CD8-positive, alpha-beta memory T cell (primary cell): ENCODE results near the gene ACOD1. TPM values are rescaled to one million over a fixed set of nuclear protein-coding genes. Genes with fewer than 3 reads are reported as not detected.

Source experiments
- CTCF ChIA-PET: fragments of 350-600 bp; sonication (Branson Sonifier 250); formaldehyde crosslinking; loops from one replicate; lab custom pipeline; 2021; ENCODE audit warnings: antibody characterized with exemption; lab: Charles Lee
- POLR2A ChIA-PET: fragments of 350-600 bp; sonication (Branson Sonifier 250); formaldehyde crosslinking; loops from one replicate; lab custom pipeline; 2021; ENCODE audit warnings: antibody characterized with exemption; lab: Charles Lee
- DNase-seq, 5 donors: peaks; one replicate each; pipeline versions ENCODE4 v3.0.0 to v3.0.0-alpha.2; 2020 to 2022; ENCODE audit warnings: mixed read lengths in 1 of 5
- H3K27ac ChIP-seq: one replicate; pipeline ENCODE4 v1.7.0; 2013; ENCODE audit warnings: low read depth, mild to moderate bottlenecking, low read length, moderate library complexity
- H3K27me3 ChIP-seq: 2 replicates; pipeline ENCODE4 v1.7.0; 2013; ENCODE audit warnings: low read length, mild to moderate bottlenecking; ENCODE audit not compliant: insufficient read depth, poor library complexity, severe bottlenecking
- H3K36me3 ChIP-seq: 2 replicates; pipeline ENCODE4 v1.7.0; 2013; ENCODE audit warnings: mild to moderate bottlenecking, low read length, moderate library complexity; ENCODE audit not compliant: insufficient read depth
- H3K4me1 ChIP-seq: 2 replicates; pipeline ENCODE4 v1.7.0; 2013; ENCODE audit warnings: mild to moderate bottlenecking, low read length, moderate library complexity; ENCODE audit not compliant: insufficient read depth
- H3K4me3 ChIP-seq: 2 replicates; pipeline ENCODE4 v1.7.0; 2013; ENCODE audit warnings: mild to moderate bottlenecking, low read length
- H3K9me3 ChIP-seq: 2 replicates; pipeline ENCODE4 v1.7.0; 2013; ENCODE audit warnings: mild to moderate bottlenecking, low read length
- H3K27ac Mint-ChIP-seq, 8 donors: one replicate each; pipeline ENCODE4 v1.8.0; 2020 to 2021; ENCODE audit warnings: mixed read lengths in 8 of 8, mild to moderate bottlenecking in 6 of 8, inconsistent platforms in 3 of 8, moderate library complexity in 3 of 8
- H3K27me3 Mint-ChIP-seq, 2 donors: one replicate each; pipeline ENCODE4 v1.8.0; 2020 to 2021; ENCODE audit warnings: mixed read lengths in 2 of 2, mild to moderate bottlenecking in 1 of 2, moderate library complexity in 1 of 2
- H3K36me3 Mint-ChIP-seq, 3 donors: one replicate each; pipeline ENCODE4 v1.8.0; 2020 to 2021; ENCODE audit warnings: mixed read lengths in 3 of 3, inconsistent platforms in 1 of 3, mild to moderate bottlenecking in 1 of 3
- H3K4me1 Mint-ChIP-seq, 3 donors: one replicate each; pipeline ENCODE4 v1.8.0; 2020 to 2021; ENCODE audit warnings: mixed read lengths in 3 of 3, inconsistent platforms in 1 of 3, mild to moderate bottlenecking in 1 of 3
- H3K4me3 Mint-ChIP-seq, 7 donors: one replicate each; pipeline ENCODE4 v1.8.0; 2020 to 2021; ENCODE audit warnings: mixed read lengths in 7 of 7, mild to moderate bottlenecking in 6 of 7, moderate library complexity in 4 of 7, inconsistent platforms in 2 of 7
- H3K9me3 Mint-ChIP-seq, 5 donors: one replicate each; pipeline ENCODE4 v1.8.0; 2020 to 2022; ENCODE audit warnings: mixed read lengths in 5 of 5, mild to moderate bottlenecking in 3 of 5, moderate library complexity in 2 of 5, inconsistent platforms in 1 of 5
- polyA plus RNA-seq: library from polyadenylated mRNA; unstranded; fragments of 300-500 nt; fragmentation: Illumina TruSeq; gene quantifications from one replicate; pipeline ENCODE4 v1.2.3, GENCODE V29; 2021
- total RNA-seq, 2 experiments: library from RNA; stranded (reverse); gene quantifications; one replicate each; pipeline ENCODE4 v1.2.3, GENCODE V29; 2021

ACOD1 gene
- total and polyA plus RNA-seq, 3 experiments from 2014 or later: not detected

- Histone ChIP-seq H3K4me3 (no peak overlapping the region), H3K4me1 (no peaks in the 10 kb centered on the region), H3K9me3 (no peaks in the 10 kb centered on the region), H3K27ac (no peak overlapping the region), H3K27me3 (peaks cover 10% of the 10 kb centered on the region), H3K36me3 (no peaks in the 10 kb centered on the region)
- ChIA-PET CTCF (interaction anchor here (1.3 to 6.0 kb wide), 2 partner anchors 13 to 21 kb away, joined by 3 to 71 read pairs; partner anchors contain the start of gene CLN5), POLR2A (interaction anchor here (0.7 to 1.2 kb wide), 2 partner anchors 14 to 16 kb away, joined by 3 to 4 read pairs; partner anchors contain the start of gene CLN5)
- DNase-seq: no peak
- Mint-ChIP-seq H3K4me1 (peaks cover 8 to 24% (median 14%) of the 10 kb centered on the region in 3 donors), H3K36me3 (no peaks in the 10 kb centered on the region), H3K4me3 (peak overlapping the region in 1 of 7 donors; percentile 53), H3K9me3 (peaks cover 0 to 2% (median 0%) of the 10 kb centered on the region in 5 donors), H3K27me3 (peaks cover 38 to 72% of the 10 kb centered on the region in 2 donors), H3K27ac (peak overlapping the region in 1 of 8 donors; percentile 77)
Measured at GRCh38 chr13:76976929-76977328, 28.6 kb downstream of the ACOD1 start.

- H3K4me1 Mint-ChIP-seq: peaks cover 5 to 21% (median 14%) of the 10 kb centered on the region in 3 donors
- POLR2A ChIA-PET: interaction anchor here (0.9 to 1.4 kb wide), 2 partner anchors 11 to 95 kb away, joined by 3 to 7 read pairs; partner anchors contain the start of gene CLN5
- H3K4me3 ChIP-seq: no peak overlapping the region
Measured at GRCh38 chr13:76980075-76980718, 31.9 kb downstream of the ACOD1 start.

GRCh38 chr13:76982061-76982460, 33.8 kb downstream of the ACOD1 start:
- DNase-seq: no peak
- Mint-ChIP-seq H3K27ac (no peak overlapping the region), H3K9me3 (peaks cover 0 to 2% (median 0%) of the 10 kb centered on the region in 5 donors), H3K4me1 (peaks cover 1 to 11% (median 5%) of the 10 kb centered on the region in 3 donors), H3K36me3 (no peaks in the 10 kb centered on the region), H3K4me3 (no peak overlapping the region), H3K27me3 (peaks cover 26 to 69% of the 10 kb centered on the region in 2 donors)
- ChIA-PET POLR2A (no interaction called here), CTCF (interaction anchor here (3.0 kb wide), 1 partner anchor 19 kb away, joined by 21 read pairs; no protein-coding TSS in a partner anchor)
- Histone ChIP-seq H3K9me3 (no peaks in the 10 kb centered on the region), H3K36me3 (no peaks in the 10 kb centered on the region), H3K27ac (no peak overlapping the region), H3K4me3 (no peak overlapping the region), H3K27me3 (peaks cover 10% of the 10 kb centered on the region), H3K4me1 (no peaks in the 10 kb centered on the region)

More at GRCh38 chr13:76980075-76980718, 31.9 kb downstream of the ACOD1 start:
- no peaks in the 10 kb centered on the region for H3K4me1 ChIP-seq
- no peaks in the 10 kb centered on the region for H3K36me3 ChIP-seq
- H3K9me3 ChIP-seq: no peaks in the 10 kb centered on the region
- CTCF ChIA-PET: interaction anchor here (0.6 to 6.0 kb wide), 22 partner anchors 9 to 1447 kb away, joined by 3 to 71 read pairs (median 4); partner anchors contain the start of genes CLN5, FBXL3 and KCTD12
- H3K36me3 Mint-ChIP-seq: no peaks in the 10 kb centered on the region
- peak overlapping the region in 3 of 7 donors; percentile 13 to 44 (median 34) for H3K4me3 Mint-ChIP-seq
- peaks cover 20 to 60% of the 10 kb centered on the region in 2 donors for H3K27me3 Mint-ChIP-seq
- peaks cover 0 to 2% (median 0%) of the 10 kb centered on the region in 5 donors for H3K9me3 Mint-ChIP-seq
- H3K27ac Mint-ChIP-seq: no peak overlapping the region
- DNase-seq: peak; percentile 75 to 87 (median 83)
- no peak overlapping the region for H3K27ac ChIP-seq
- H3K27me3 ChIP-seq: peaks cover 10% of the 10 kb centered on the region

GRCh38 chr13:76983676-76984075, 35.4 kb downstream of the ACOD1 start:
- no peaks in the 10 kb centered on the region for H3K9me3 ChIP-seq
- peaks cover 17% of the 10 kb centered on the region for H3K27me3 ChIP-seq
- H3K27me3 Mint-ChIP-seq: peaks cover 35 to 69% of the 10 kb centered on the region in 2 donors
- H3K36me3 Mint-ChIP-seq: no peaks in the 10 kb centered on the region
- H3K27ac Mint-ChIP-seq: no peak overlapping the region
- H3K4me3 ChIP-seq: no peak overlapping the region
- CTCF ChIA-PET: interaction anchor here (1.4 kb wide), 1 partner anchor 9 kb away, joined by 3 read pairs; no protein-coding TSS in a partner anchor
- H3K4me3 Mint-ChIP-seq: no peak overlapping the region
- no peaks in the 10 kb centered on the region for H3K36me3 ChIP-seq
- H3K4me1 ChIP-seq: no peaks in the 10 kb centered on the region
- DNase-seq: no peak
- H3K27ac ChIP-seq: no peak overlapping the region
- H3K9me3 Mint-ChIP-seq: peaks cover 0 to 2% (median 0%) of the 10 kb centered on the region in 5 donors
- H3K4me1 Mint-ChIP-seq: peaks cover 4 to 8% (median 5%) of the 10 kb centered on the region in 3 donors
- POLR2A ChIA-PET: no interaction called here

GRCh38 chr13:76991432-76991795, 43.1 kb downstream of the ACOD1 start:
- CTCF ChIA-PET: interaction anchor here (0.6 to 8.8 kb wide), 5 partner anchors 11 to 334 kb away, joined by 3 to 71 read pairs (median 20); partner anchors contain the start of gene FBXL3
- H3K36me3 Mint-ChIP-seq: peaks cover 0 to 15% (median 2%) of the 10 kb centered on the region in 3 donors
- H3K4me3 ChIP-seq: peak overlapping the region; percentile 91
- peak in 4 of 5 donors; percentile 72 to 95 (median 86) for DNase-seq
- no peaks in the 10 kb centered on the region for H3K36me3 ChIP-seq
- peak overlapping the region; percentile 98 to 100 (median 100) for H3K27ac Mint-ChIP-seq
- H3K4me1 Mint-ChIP-seq: peaks cover 40 to 52% (median 44%) of the 10 kb centered on the region in 3 donors
- peaks cover 14% of the 10 kb centered on the region for H3K27me3 ChIP-seq
- H3K27me3 Mint-ChIP-seq: peaks cover 13 to 21% of the 10 kb centered on the region in 2 donors
- peaks cover 31% of the 10 kb centered on the region for H3K4me1 ChIP-seq
- H3K9me3 Mint-ChIP-seq: no peaks in the 10 kb centered on the region
- peak overlapping the region; percentile 90 to 98 (median 95) for H3K4me3 Mint-ChIP-seq
- POLR2A ChIA-PET: interaction anchor here (0.6 to 3.9 kb wide), 10 partner anchors 10 to 1230 kb away, joined by 3 to 95 read pairs (median 5); partner anchors contain the start of genes FBXL3, KCTD12 and MYCBP2
- peak overlapping the region; percentile 96 for H3K27ac ChIP-seq
- no peaks in the 10 kb centered on the region for H3K9me3 ChIP-seq

GRCh38 chr13:76991796-76992547, 43.7 kb downstream of the ACOD1 start, which contains the start of gene CLN5:
CLN5 (plus strand) TSS chr13:76992081; CDS start chr13:76992099, 18 bp downstream.
- Mint-ChIP-seq H3K4me3 (peak within 1 kb of the TSS; percentile 90 to 98 (median 95)), H3K27ac (peak within 1 kb of the TSS; percentile 98 to 100 (median 100)), H3K27me3 (peaks cover 12 to 15% of the 10 kb centered on the region in 2 donors), H3K9me3 (no peaks in the 10 kb centered on the region), H3K4me1 (peaks cover 40 to 57% (median 44%) of the 10 kb centered on the region in 3 donors), H3K36me3 (peaks cover 0 to 19% (median 4%) of the 10 kb centered on the region in 3 donors)
- Histone ChIP-seq H3K27me3 (peaks cover 14% of the 10 kb centered on the region), H3K27ac (peak within 1 kb of the TSS; percentile 96), H3K9me3 (no peaks in the 10 kb centered on the region), H3K4me1 (peaks cover 31% of the 10 kb centered on the region), H3K36me3 (no peaks in the 10 kb centered on the region), H3K4me3 (peak within 1 kb of the TSS; percentile 91)
- ChIA-PET POLR2A (interaction anchor here (0.6 to 3.9 kb wide), 12 partner anchors 10 to 1230 kb away, joined by 3 to 95 read pairs (median 5); partner anchors contain the start of genes FBXL3, KCTD12 and MYCBP2), CTCF (interaction anchor here (0.6 to 8.8 kb wide), 7 partner anchors 8 to 333 kb away, joined by 3 to 71 read pairs (median 7); partner anchors contain the start of gene FBXL3)
- peak; percentile 93 to 97 (median 96) for DNase-seq

- H3K4me1 Mint-ChIP-seq: peaks cover 40 to 60% (median 44%) of the 10 kb centered on the region in 3 donors
- ChIA-PET POLR2A (interaction anchor here (0.9 to 3.9 kb wide), 8 partner anchors 9 to 1231 kb away, joined by 3 to 95 read pairs (median 5); partner anchors contain the start of genes FBXL3, KCTD12 and MYCBP2), CTCF (interaction anchor here (1.0 to 8.8 kb wide), 6 partner anchors 8 to 34 kb away, joined by 3 to 71 read pairs (median 14); partner anchors contain the start of gene FBXL3)
- Histone ChIP-seq H3K36me3 (no peaks in the 10 kb centered on the region), H3K9me3 (no peaks in the 10 kb centered on the region), H3K27ac (peak overlapping the region; percentile 96), H3K4me3 (peak overlapping the region; percentile 91), H3K27me3 (peaks cover 14% of the 10 kb centered on the region), H3K4me1 (peaks cover 31% of the 10 kb centered on the region)
- H3K4me3 Mint-ChIP-seq: peak overlapping the region; percentile 90 to 98 (median 95)
- H3K9me3 Mint-ChIP-seq: no peaks in the 10 kb centered on the region
- H3K27ac Mint-ChIP-seq: peak overlapping the region; percentile 95 to 100 (median 100)
- peak in 2 of 5 donors; percentile 8 to 50 for DNase-seq
- peaks cover 0 to 22% (median 4%) of the 10 kb centered on the region in 3 donors for H3K36me3 Mint-ChIP-seq
- peaks cover 9 to 12% of the 10 kb centered on the region in 2 donors for H3K27me3 Mint-ChIP-seq
Measured at GRCh38 chr13:76992548-76993001, 44.3 kb downstream of the ACOD1 start.
